ENCODE data around the gene KRI1. TPM values are rescaled to one million over a fixed set of nuclear protein-coding genes. Genes with fewer than 3 reads are reported as not detected.

The KRI1 gene
- total and polyA plus RNA-seq, 2 donors (not counting 1 experiment from before 2014, with no cell fraction given) = 8.6 to 9.4 TPM

- Histone ChIP-seq H3K27me3 (ENCODE audit: control insufficient read depth, insufficient read depth, low read length) (no peaks in the 10 kb centered on the region), H4K20me1 (ENCODE audit: control insufficient read depth, extremely low read depth, insufficient read depth, low read length) (no peaks in the 10 kb centered on the region), H2AFZ (ENCODE audit: low read length) (no peak overlapping the region), H3K9me3 (ENCODE audit: control insufficient read depth, insufficient read depth, low read depth, low read length) (no peaks in the 10 kb centered on the region), H3K36me3 (ENCODE audit: control insufficient read depth, insufficient read depth, low read length) (peaks cover 46% of the 10 kb centered on the region), H3K4me1 (ENCODE audit: control insufficient read depth, extremely low read depth, insufficient read depth, low read length) (no peaks in the 10 kb centered on the region), H3K4me2 (ENCODE audit: extremely low read depth, insufficient read depth, low read length) (no peak overlapping the region), H3K79me2 (ENCODE audit: control insufficient read depth, insufficient read depth, low read length) (no peaks in the 10 kb centered on the region), H3K27ac (ENCODE audit: insufficient read depth, low read length) (no peak overlapping the region), H3K9ac (ENCODE audit: insufficient read depth, low read length) (no peak overlapping the region), H3K4me3 (replicated peaks in 1 of 4; ENCODE audit: control extremely low read depth in 1 of 4, insufficient read depth in 1 of 4, low read depth in 3 of 4, low read length in 4 of 4) (no peak overlapping the region)
- no peak for DNase-seq (ENCODE audit: low read depth in 2 of 2)
- TF ChIP-seq CTCF (conservative IDR thresholded peaks at IDR 0.05 in 1 of 2, IDR thresholded peaks at IDR 0.05 in 1 of 2; ENCODE audit: low read depth in 1 of 2, low read length in 2 of 2) (no peak), EZH2 (IDR thresholded peaks at IDR 0.05; ENCODE audit: low read length, missing control alignments) (no peak)
These were observed 10.2 kb downstream of the KRI1 start for GRCh38 chr19:10555610-10555973.

- no peaks in the 10 kb centered on the region for H3K27me3 ChIP-seq (ENCODE audit: control insufficient read depth, insufficient read depth, low read length)
- H3K36me3 ChIP-seq (ENCODE audit: control insufficient read depth, insufficient read depth, low read length) = peaks cover 46% of the 10 kb centered on the region
- H3K9me3 ChIP-seq (ENCODE audit: control insufficient read depth, insufficient read depth, low read depth, low read length) = no peaks in the 10 kb centered on the region
- H3K9ac ChIP-seq (ENCODE audit: insufficient read depth, low read length) = no peak overlapping the region
- H3K4me2 ChIP-seq (ENCODE audit: extremely low read depth, insufficient read depth, low read length) = no peak overlapping the region
- H3K4me3 ChIP-seq (replicated peaks in 1 of 4; ENCODE audit: control extremely low read depth in 1 of 4, insufficient read depth in 1 of 4, low read depth in 3 of 4, low read length in 4 of 4) = no peak overlapping the region
- H2AFZ ChIP-seq (ENCODE audit: low read length) = no peak overlapping the region
- H3K4me1 ChIP-seq (ENCODE audit: control insufficient read depth, extremely low read depth, insufficient read depth, low read length) = no peaks in the 10 kb centered on the region
- no peak for DNase-seq (ENCODE audit: low read depth in 2 of 2)
- TF ChIP-seq CTCF (conservative IDR thresholded peaks at IDR 0.05 in 1 of 2, IDR thresholded peaks at IDR 0.05 in 1 of 2; ENCODE audit: low read depth in 1 of 2, low read length in 2 of 2) (no peak), EZH2 (IDR thresholded peaks at IDR 0.05; ENCODE audit: low read length, missing control alignments) (no peak)
- no peaks in the 10 kb centered on the region for H3K79me2 ChIP-seq (ENCODE audit: control insufficient read depth, insufficient read depth, low read length)
- no peak overlapping the region for H3K27ac ChIP-seq (ENCODE audit: insufficient read depth, low read length)
- no peaks in the 10 kb centered on the region for H4K20me1 ChIP-seq (ENCODE audit: control insufficient read depth, extremely low read depth, insufficient read depth, low read length)
These were observed 10.8 kb downstream of the KRI1 start for GRCh38 chr19:10554760-10555609.

- TF ChIP-seq EZH2 (IDR thresholded peaks at IDR 0.05; ENCODE audit: low read length, missing control alignments) (no peak), CTCF (conservative IDR thresholded peaks at IDR 0.05 in 1 of 2, IDR thresholded peaks at IDR 0.05 in 1 of 2; ENCODE audit: low read depth in 1 of 2, low read length in 2 of 2) (no peak)
- Histone ChIP-seq H4K20me1 (ENCODE audit: control insufficient read depth, extremely low read depth, insufficient read depth, low read length) (no peaks in the 10 kb centered on the region), H3K36me3 (ENCODE audit: control insufficient read depth, insufficient read depth, low read length) (peaks cover 39% of the 10 kb centered on the region)
These were observed 11.8 kb downstream of the KRI1 start for GRCh38 chr19:10553943-10554381.

More at GRCh38 chr19:10553943-10554381, 11.8 kb downstream of the KRI1 start:
- H3K9ac ChIP-seq (ENCODE audit: insufficient read depth, low read length) = no peak overlapping the region
- H3K79me2 ChIP-seq (ENCODE audit: control insufficient read depth, insufficient read depth, low read length) = no peaks in the 10 kb centered on the region
- no peaks in the 10 kb centered on the region for H3K27me3 ChIP-seq (ENCODE audit: control insufficient read depth, insufficient read depth, low read length)
- H3K4me3 ChIP-seq (replicated peaks in 1 of 4; ENCODE audit: control extremely low read depth in 1 of 4, insufficient read depth in 1 of 4, low read depth in 3 of 4, low read length in 4 of 4) = no peak overlapping the region
- no peaks in the 10 kb centered on the region for H3K9me3 ChIP-seq (ENCODE audit: control insufficient read depth, insufficient read depth, low read depth, low read length)
- no peak overlapping the region for H3K27ac ChIP-seq (ENCODE audit: insufficient read depth, low read length)
- DNase-seq (ENCODE audit: low read depth in 2 of 2) = no peak
- H3K4me1 ChIP-seq (ENCODE audit: control insufficient read depth, extremely low read depth, insufficient read depth, low read length) = no peaks in the 10 kb centered on the region
- H2AFZ ChIP-seq (ENCODE audit: low read length) = no peak overlapping the region
- no peak overlapping the region for H3K4me2 ChIP-seq (ENCODE audit: extremely low read depth, insufficient read depth, low read length)
